ENCODE data around the gene CDS1.

The CDS1 gene

GRCh38 chr4:84614891-84615290, 32.0 kb downstream of the CDS1 start:
- Histone ChIP-seq H3K27ac (replicated peaks) (no peak overlapping the region), H3K4me3 (replicated peaks; ENCODE audit: insufficient read depth, low read length) (no peak overlapping the region), H3K27me3 (ENCODE audit: insufficient read depth, poor library complexity, severe bottlenecking) (no peaks in the 10 kb centered on the region)
- DNase-seq (ENCODE audit: low read depth in 1 of 2, low spot score in 1 of 2) = no peak
- TF ChIP-seq REST (IDR thresholded peaks at IDR 0.05; ENCODE audit: insufficient replicate concordance, low read depth) (no peak), SPI1 (IDR thresholded peaks at IDR 0.05; ENCODE audit: borderline replicate concordance, low read depth) (no peak), CTCF (IDR thresholded peaks at IDR 0.05; ENCODE audit: insufficient read depth, low read length) (no peak), POLR2AphosphoS5 (IDR thresholded peaks at IDR 0.05; ENCODE audit: low read depth) (no peak), GABPA (IDR thresholded peaks at IDR 0.05; ENCODE audit: low read depth) (no peak)

DNA sequence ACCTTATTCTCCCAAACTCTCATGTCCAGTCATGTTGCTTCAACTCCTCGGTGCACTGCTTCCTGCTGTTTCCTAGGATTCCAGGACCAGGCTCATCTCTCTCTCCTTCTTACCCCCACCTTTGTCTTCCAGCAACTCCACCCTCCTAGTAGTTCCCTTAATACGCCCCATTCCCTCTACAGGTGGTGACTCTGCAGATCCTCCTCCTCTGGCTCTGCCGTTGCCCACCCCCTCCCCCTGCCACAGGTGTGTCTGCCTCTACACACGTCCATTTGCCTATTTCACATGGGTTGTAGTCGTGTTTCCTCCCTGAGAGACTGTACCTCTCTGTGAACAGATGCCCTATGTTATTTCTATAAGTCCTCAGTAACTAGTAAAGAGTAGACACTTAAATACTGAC, 32.4 kb downstream of the CDS1 start:
- no peak overlapping the region for H3K4me3 ChIP-seq (replicated peaks; ENCODE audit: insufficient read depth, low read length)
- TF ChIP-seq REST (IDR thresholded peaks at IDR 0.05; ENCODE audit: insufficient replicate concordance, low read depth) = no peak
- TF ChIP-seq CTCF (IDR thresholded peaks at IDR 0.05; ENCODE audit: insufficient read depth, low read length) = no peak
- TF ChIP-seq SPI1 (IDR thresholded peaks at IDR 0.05; ENCODE audit: borderline replicate concordance, low read depth) = no peak
- TF ChIP-seq POLR2AphosphoS5 (IDR thresholded peaks at IDR 0.05; ENCODE audit: low read depth) = no peak
- TF ChIP-seq GABPA (IDR thresholded peaks at IDR 0.05; ENCODE audit: low read depth) = no peak
- no peak overlapping the region for H3K27ac ChIP-seq (replicated peaks)
- DNase-seq (ENCODE audit: low read depth in 1 of 2, low spot score in 1 of 2) = no peak
- H3K27me3 ChIP-seq (ENCODE audit: insufficient read depth, poor library complexity, severe bottlenecking) = no peaks in the 10 kb centered on the region

DNA sequence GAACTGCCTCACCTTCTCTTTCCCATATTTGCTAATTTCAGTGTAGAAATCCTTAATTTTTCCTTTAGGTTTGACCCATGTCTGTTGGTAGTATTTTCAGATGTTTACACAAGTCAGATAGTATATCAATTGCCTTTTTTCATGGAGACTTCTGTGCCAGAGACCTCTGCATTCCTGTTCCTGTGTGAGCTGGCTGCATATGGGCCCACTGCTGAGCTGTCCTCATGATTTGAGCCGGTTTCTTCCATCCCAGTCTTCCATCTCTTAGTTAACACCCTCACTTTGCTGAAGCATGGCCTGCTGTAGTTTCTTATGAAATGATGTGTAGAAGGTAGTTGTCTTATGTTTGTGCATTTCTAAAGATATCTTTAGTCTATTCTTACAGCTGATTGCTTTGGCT, 40.0 kb downstream of the CDS1 start:
- DNase-seq (ENCODE audit: low read depth in 1 of 2, low spot score in 1 of 2) = no peak

More for the DNA sequence above, 40.0 kb downstream of the CDS1 start:
- no peak overlapping the region for H3K4me3 ChIP-seq (replicated peaks; ENCODE audit: insufficient read depth, low read length)
- H3K27ac ChIP-seq (replicated peaks) = no peak overlapping the region
- no peaks in the 10 kb centered on the region for H3K27me3 ChIP-seq (ENCODE audit: insufficient read depth, poor library complexity, severe bottlenecking)
- no peak for TF ChIP-seq POLR2AphosphoS5 (IDR thresholded peaks at IDR 0.05; ENCODE audit: low read depth)
- no peak for TF ChIP-seq GABPA (IDR thresholded peaks at IDR 0.05; ENCODE audit: low read depth)
- no peak for TF ChIP-seq CTCF (IDR thresholded peaks at IDR 0.05; ENCODE audit: insufficient read depth, low read length)
- TF ChIP-seq SPI1 (IDR thresholded peaks at IDR 0.05; ENCODE audit: borderline replicate concordance, low read depth) = no peak
- no peak for TF ChIP-seq REST (IDR thresholded peaks at IDR 0.05; ENCODE audit: insufficient replicate concordance, low read depth)

Data from HL-60 (cell line).